Measurements from ENCODE around the gene EGFL8. TPM values are rescaled to one million over a fixed set of nuclear protein-coding genes. Genes with fewer than 3 reads are reported as not detected.

The EGFL8 gene
- total and polyA plus RNA-seq, 9 of the 15 experiments (the other 6 are each of a cell fraction or from before 2014, with no cell fraction given), result 2.2 to 47.4 (median 14.2) TPM

DNA sequence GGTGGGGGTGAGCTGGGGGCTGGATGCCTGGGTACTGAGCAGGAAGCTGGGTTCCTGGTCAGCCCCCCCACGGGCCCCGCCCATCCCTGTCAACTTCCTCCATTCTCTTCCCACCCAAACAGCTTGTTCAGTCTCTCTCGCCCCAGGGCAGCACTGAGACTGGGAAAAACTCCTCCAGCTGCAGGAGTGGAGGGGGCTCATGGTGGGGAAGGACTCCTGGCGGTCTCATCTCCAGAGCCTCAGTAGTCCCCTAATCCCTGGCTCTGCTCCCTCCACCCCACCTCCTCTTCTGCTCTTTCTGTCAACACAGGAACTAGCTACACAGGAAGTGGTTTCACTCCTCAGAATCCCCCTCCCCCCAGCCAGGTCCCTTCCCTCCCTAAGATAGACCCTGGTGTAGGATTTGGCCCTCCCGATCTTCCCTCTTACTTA is 28.2 kb downstream of the EGFL8 start, which contains the start of gene GPSM3 (continued):
- TF ChIP-seq KLF13 (tag; IDR thresholded peaks at IDR 0.05; ENCODE audit: borderline replicate concordance, low read depth), result peak; percentile 42; the same call in 1 of the 2 replicates
- TF ChIP-seq PHB (CRISPR knock-in tag; IDR thresholded peaks at IDR 0.05), result no peak
- peak; percentile 35; the same call in 1 of the 2 replicates for TF ChIP-seq NCOR1 (IDR thresholded peaks at IDR 0.05)
- TF ChIP-seq RNF2 (IDR thresholded peaks at IDR 0.05), result peak; percentile 91; the same call in 1 of the 2 replicates
- TF ChIP-seq ZNF586 (CRISPR knock-in tag; conservative IDR thresholded peaks at IDR 0.05), result no peak
- peak; percentile 88 for TF ChIP-seq ETV1 (tag; conservative IDR thresholded peaks at IDR 0.05; ENCODE audit: low read depth)
- TF ChIP-seq, protein P1, sequence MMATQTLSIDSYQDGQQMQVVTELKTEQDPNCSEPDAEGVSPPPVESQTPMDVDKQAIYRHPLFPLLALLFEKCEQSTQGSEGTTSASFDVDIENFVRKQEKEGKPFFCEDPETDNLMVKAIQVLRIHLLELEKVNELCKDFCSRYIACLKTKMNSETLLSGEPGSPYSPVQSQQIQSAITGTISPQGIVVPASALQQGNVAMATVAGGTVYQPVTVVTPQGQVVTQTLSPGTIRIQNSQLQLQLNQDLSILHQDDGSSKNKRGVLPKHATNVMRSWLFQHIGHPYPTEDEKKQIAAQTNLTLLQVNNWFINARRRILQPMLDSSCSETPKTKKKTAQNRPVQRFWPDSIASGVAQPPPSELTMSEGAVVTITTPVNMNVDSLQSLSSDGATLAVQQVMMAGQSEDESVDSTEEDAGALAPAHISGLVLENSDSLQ (IDR thresholded peaks at IDR 0.05), result peak; percentile 38; the same call in 1 of the 2 replicates
- TF ChIP-seq TRIM24 (IDR thresholded peaks at IDR 0.05), result peak in 1 of 2 experiments; percentile 63; a peak in 1 of 4 replicates
- no peak for TF ChIP-seq NFATC3 (IDR thresholded peaks at IDR 0.05)
- peak; percentile 65 for TF ChIP-seq EP400 (IDR thresholded peaks at IDR 0.05)
- TF ChIP-seq ETS2 (tag; IDR thresholded peaks at IDR 0.05; ENCODE audit: borderline replicate concordance, poor library complexity, severe bottlenecking), result no peak
- 0 out of 2 replicates have a peak, but pooled peaks have one; percentile 13 for TF ChIP-seq E2F3 (CRISPR knock-in tag; IDR thresholded peaks at IDR 0.05)
- TF ChIP-seq SRF (CRISPR knock-in tag; IDR thresholded peaks at IDR 0.05), result peak in 1 of 2 experiments; percentile 44; a peak in 1 of 4 replicates
- peak; percentile 66; the same call in 1 of the 2 replicates for TF ChIP-seq ERF (CRISPR knock-in tag; IDR thresholded peaks at IDR 0.05)
- TF ChIP-seq, protein P2, sequence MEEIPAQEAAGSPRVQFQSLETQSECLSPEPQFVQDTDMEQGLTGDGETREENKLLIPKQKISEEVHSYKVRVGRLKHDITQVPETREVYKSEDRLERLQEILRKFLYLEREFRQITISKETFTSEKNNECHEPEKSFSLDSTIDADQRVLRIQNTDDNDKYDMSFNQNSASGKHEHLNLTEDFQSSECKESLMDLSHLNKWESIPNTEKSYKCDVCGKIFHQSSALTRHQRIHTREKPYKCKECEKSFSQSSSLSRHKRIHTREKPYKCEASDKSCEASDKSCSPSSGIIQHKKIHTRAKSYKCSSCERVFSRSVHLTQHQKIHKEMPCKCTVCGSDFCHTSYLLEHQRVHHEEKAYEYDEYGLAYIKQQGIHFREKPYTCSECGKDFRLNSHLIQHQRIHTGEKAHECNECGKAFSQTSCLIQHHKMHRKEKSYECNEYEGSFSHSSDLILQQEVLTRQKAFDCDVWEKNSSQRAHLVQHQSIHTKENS (CRISPR knock-in tag; IDR thresholded peaks at IDR 0.05), result no peak
- TF ChIP-seq TAF9B (IDR thresholded peaks at IDR 0.05; ENCODE audit: partially characterized antibody), result peak; percentile 71
- no peak for TF ChIP-seq MECOM (CRISPR knock-in tag; IDR thresholded peaks at IDR 0.05)
- TF ChIP-seq, protein P3, sequence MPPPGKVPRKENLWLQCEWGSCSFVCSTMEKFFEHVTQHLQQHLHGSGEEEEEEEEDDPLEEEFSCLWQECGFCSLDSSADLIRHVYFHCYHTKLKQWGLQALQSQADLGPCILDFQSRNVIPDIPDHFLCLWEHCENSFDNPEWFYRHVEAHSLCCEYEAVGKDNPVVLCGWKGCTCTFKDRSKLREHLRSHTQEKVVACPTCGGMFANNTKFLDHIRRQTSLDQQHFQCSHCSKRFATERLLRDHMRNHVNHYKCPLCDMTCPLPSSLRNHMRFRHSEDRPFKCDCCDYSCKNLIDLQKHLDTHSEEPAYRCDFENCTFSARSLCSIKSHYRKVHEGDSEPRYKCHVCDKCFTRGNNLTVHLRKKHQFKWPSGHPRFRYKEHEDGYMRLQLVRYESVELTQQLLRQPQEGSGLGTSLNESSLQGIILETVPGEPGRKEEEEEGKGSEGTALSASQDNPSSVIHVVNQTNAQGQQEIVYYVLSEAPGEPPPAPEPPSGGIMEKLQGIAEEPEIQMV (tag; conservative IDR thresholded peaks at IDR 0.05; ENCODE audit: low read depth), result no peak
- peak; percentile 95 for TF ChIP-seq ETV5 (CRISPR knock-in tag; IDR thresholded peaks at IDR 0.05; ENCODE audit: low read depth)
- TF ChIP-seq FOXA3 (CRISPR knock-in tag; conservative IDR thresholded peaks at IDR 0.05 in 1 of 2, IDR thresholded peaks at IDR 0.05 in 1 of 2), result peak in 1 of 2 experiments; percentile 80; a peak in 2 of 4 replicates
- peak; percentile 64 for TF ChIP-seq SMARCA4 (IDR thresholded peaks at IDR 0.05)
- TF ChIP-seq TCF3 (CRISPR knock-in tag; IDR thresholded peaks at IDR 0.05), result 0 out of 2 replicates have a peak, but pooled peaks have one; percentile 9
- TF ChIP-seq MEF2D (tag; conservative IDR thresholded peaks at IDR 0.05; ENCODE audit: low read depth), result no peak
- 0 out of 4 replicates have a peak, but pooled peaks of 1 of the 2 experiments have one; percentile 42 for TF ChIP-seq KDM4B (IDR thresholded peaks at IDR 0.05; ENCODE audit: borderline replicate concordance in 2 of 2, low read depth in 1 of 2)
- peak; percentile 54; the same call in 1 of the 2 replicates for TF ChIP-seq DMBX1 (CRISPR knock-in tag; IDR thresholded peaks at IDR 0.05; ENCODE audit: borderline replicate concordance)
- peak; percentile 53; the same call in 1 of the 2 replicates for TF ChIP-seq EP300 (IDR thresholded peaks at IDR 0.05; ENCODE audit: low read length)

All from K562 (cell line).